ENCODE data around the gene ZSWIM3.
"Not testable (repeated sequence)": the region's sequence is repeated elsewhere in the genome, so short reads cannot be mapped to it uniquely, and the experiment has no call there.

ZSWIM3 gene

DNA sequence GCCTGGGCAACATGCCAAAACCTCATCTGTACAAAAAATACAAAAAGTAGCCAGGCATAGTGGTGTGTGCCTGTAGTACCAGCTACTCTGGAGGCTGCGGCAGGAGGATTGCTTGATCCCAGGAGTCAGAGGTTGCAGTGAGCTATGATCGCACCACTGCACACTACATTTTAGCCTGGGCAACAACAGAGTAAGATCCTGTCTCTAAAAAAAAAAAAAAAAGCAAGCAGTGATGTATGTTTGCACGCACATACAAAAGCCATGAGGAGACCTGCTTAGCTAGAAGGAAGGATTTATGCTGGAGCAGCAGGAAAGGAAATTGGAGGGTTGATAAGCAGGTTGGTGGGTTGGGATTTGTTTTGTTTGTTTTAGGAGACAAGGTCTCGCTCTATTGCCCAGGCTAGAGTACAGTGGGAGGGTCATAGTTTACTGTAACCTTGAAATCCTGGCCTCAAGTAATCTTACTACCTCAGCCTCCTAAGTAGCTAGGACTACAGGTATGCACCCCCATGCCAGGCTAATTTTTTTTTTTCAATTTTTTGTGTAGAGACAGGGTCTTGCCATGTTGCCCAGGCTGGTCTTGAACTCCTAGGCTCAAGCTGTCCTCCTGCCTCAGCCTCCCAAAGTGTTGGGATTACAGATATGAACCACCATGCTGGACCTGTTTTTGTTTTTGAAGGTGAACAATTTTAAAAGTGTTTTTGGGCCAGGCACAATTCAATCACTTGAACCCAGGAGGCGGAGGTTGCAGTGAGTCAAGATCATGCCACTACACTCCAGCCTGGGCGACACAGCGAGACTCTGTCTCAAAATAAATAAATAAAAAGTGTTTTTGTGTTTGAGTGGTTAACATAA lies 4.0 kb downstream of the ZSWIM3 start:
- DNase-seq (ENCODE audit: low spot score) = peak; percentile 37

DNA sequence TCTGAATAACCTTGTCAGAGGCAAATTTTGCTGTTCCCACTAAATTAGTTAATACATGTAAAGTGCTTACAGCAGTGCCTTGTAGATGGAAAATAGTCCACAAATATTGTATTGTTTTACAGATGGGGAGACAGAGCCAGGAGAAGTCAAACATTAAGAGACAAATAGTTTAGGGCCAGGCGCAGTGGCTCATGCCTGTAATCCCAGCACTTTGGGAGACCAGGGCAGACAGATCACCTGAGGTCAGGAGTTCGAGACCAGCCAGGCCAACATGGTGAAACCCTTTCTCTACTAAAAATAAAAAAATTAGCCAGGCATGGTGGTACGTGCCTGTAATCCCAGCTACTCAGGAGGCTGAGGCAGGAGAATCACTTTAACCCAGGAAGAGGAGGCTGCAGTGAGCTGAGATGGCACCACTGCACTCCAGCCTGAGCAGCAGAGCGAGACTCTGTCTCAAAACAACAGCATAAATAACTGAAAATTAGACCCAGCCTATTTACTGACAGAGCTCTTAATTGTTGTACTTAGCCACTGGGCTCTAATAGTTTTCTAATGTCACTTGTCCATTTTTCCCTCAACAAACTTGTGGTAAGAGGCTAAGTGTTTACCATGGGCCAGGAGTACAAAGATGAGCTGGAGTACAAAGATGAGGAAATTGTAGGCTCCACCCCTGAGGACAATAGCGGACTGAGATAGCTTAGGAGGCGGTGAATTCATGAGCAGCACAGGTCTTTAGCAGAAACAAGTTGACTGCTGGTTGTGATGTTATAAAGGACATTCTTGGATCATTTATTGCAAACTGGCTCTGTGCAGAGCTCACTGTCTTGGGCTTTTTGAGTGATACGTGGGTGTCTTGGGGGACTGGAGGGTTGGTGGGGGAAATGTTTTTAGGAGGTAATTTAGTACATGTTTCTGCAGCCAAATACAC lies 6.4 kb downstream of the ZSWIM3 start:
- no peak for DNase-seq (ENCODE audit: low spot score)

DNA sequence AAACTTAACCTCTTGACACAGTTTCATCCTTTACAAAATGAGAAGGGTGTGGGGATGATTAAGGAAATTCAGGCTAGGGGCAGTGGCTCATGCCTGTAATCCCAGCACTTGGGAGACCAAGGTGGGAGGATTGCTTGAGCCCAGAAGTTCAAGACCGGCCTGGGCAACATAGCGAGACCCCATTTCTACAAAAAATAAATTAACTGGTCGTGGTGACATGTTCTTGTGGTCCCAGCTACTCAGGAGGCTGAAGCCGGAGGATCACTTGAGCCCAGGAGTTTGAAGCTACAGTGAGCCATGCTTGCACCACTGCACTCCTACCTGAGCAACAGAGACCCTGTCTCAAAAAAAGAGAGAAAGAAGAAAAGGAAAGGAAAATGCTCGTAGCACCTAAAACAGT lies 9.0 kb downstream of the ZSWIM3 start:
- no peak for DNase-seq (ENCODE audit: low spot score)

DNA sequence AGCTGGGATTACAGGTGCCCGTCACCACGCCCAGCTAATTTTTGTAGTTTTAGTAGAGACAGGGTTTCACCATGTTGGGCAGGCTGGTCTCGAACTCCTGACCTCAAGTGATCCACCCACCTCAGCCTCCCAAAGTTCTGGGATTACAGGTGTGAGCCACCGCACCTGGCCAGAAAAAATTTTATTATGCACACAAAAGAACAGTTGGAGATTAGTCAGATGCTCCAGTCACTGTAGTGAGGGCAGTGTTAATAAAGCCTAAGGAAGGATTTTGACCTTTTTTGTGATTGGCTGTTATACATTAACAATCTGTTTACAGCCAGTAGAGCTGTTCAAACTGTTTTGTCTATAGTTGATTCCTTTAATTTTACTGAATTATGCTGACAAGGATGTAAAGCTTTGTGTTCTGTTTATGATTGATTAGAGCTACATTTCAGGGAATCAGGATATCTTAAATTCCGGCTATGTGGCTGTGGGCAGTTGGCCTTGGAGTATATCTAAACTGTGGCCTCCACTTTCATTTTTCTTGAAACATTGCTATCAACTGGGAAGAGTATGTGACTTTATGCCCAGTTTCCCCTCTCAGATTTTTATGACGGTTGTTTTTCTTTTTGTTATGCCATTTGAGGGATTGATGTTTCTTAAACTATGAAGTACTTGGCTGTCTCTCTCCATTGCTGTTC lies 9.9 kb downstream of the ZSWIM3 start:
- no peak for DNase-seq (ENCODE audit: low spot score)

DNA sequence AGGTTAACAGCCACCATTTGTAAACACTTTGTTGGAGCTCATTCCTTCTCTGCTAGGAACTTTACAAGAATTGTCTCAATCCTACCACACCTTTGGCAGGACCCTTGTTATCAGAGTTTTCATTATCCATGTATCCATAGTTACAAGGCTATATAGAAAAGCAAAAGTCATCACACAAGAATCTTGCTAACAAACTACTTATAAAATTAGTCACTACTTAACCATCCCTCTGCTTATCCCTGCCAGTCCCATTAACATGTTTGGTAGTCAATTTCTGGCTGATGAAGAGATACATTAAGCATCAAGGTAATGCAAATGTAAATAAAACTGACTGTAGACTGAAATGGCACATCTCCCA lies 10.4 kb downstream of the ZSWIM3 start:
- DNase-seq (ENCODE audit: low spot score) = peak; percentile 74

DNA sequence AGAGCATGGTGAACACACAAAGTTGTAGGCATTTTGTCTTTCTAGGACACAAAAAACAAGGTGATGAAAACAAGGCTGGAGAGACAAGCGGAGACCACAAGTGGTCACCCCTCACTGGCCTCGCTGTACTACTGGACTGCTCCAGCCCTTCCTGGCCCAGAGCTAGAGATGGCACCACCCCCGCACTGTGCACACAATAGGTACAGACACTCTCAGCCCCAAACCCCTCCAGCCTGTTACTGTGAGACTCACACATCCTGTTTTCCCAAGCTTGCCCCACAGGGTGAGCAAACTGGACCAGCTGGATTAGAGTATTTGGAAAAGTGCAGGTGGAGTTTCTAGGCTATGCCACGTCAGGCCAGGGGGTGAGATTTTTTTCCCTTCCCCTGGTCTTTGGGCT lies 15.2 kb downstream of the ZSWIM3 start:
- no peak for DNase-seq (ENCODE audit: low spot score)

DNA sequence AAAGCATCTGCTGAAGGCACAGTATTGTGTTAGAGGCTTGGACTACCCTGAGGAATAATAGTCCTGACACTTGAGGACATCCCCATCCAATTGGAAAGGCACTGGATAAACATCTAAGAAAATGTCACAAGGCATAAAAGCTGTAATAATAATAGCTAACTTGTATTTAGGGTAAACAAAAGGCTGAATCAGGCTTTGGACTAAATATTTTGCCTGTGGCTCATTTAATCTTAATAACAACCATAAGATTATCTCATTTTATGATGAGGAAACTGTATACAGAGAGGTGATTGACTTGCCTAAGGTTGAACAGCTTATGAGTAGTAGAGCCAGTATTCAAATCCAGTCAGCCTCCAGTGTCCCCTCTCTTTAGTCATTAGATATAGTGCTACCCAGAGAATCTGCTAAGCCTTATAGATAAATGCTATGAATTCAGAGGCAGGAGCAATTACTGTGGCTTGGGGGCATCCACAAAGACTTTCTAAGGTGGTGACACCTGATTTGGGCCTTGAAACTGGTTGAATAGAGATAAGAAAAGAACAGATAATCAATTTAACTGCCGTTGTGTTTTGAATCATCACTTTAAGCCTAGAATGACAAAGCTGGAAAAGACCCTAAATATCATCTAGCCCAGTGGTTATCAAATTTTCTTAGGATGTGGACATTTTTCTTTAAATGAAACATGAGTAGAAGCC lies 16.1 kb downstream of the ZSWIM3 start:
- no peak for DNase-seq (ENCODE audit: low spot score)

DNA sequence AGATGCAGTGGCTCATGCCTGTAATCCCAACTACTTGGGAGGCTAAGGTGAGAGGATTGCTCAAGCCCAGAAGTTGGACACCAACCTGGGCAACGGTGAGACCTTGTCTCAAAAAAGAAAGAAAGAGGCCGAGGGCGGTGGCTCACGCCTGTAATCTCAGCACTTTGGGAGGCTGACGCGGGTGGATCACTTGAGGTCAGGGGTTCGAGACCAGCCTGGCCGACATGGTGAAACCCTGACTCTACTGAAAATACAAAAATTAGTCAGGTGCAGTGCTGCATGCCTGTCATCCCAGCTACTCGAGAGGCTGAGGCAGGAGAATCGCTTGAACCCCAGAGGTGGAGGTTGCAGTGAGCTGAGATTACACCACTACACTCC lies 16.7 kb downstream of the ZSWIM3 start:
- not testable (repeated sequence) for DNase-seq (ENCODE audit: low spot score)

DNA sequence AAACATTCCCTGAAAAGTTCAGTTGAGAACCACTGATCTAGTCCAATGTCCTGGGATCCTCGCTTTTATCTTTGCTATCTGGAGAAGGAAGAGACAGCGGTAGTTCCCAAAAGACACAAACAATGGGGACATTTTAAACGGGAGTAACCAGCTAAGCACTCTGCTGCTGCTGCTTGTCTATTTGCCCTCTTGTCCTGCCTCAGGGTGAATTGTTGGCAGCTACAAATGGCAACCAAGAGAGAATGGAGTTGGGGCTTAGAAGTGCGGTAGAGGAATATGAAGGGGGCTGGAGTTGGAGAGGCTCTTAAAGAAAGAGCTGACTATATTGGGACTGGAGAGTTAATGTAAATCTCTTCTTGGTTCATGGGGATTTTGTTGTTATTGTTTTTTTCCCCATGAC lies 17.2 kb downstream of the ZSWIM3 start:
- DNase-seq (ENCODE audit: low spot score) = no peak

DNA sequence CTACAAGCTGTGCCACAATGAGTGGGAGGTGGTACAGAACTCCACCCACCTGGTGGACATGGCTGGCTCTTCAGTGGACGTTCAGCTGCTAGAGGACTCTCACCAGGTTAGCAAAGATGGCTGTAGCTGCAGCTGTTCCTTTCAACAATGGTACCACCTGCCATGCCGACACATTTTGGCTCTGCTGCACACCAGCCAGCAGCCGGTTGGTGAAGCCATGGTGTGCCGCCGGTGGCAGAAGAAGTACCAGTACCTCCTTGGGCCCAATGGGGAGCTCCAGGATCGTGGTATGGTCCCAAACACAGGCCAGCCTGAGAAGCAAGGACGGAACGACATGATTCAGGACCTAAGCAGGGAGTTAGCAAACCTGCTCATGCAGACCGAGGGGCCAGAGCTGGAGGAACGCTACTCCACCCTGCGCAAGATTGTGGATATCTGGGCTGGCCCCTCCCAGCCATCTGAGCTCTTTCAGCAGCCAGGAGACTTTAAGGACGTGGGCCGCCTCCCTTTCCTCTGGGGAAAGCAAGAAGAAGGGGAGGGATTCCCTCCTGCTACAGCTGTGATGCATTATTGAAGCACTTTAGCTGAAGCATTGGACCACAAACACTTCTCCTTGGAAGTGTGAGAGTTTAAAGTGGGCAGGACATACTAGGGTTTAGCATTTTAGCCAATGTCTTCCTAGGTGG lies 20.8 kb downstream of the ZSWIM3 start:
- no peak for DNase-seq (ENCODE audit: low spot score)

DNA sequence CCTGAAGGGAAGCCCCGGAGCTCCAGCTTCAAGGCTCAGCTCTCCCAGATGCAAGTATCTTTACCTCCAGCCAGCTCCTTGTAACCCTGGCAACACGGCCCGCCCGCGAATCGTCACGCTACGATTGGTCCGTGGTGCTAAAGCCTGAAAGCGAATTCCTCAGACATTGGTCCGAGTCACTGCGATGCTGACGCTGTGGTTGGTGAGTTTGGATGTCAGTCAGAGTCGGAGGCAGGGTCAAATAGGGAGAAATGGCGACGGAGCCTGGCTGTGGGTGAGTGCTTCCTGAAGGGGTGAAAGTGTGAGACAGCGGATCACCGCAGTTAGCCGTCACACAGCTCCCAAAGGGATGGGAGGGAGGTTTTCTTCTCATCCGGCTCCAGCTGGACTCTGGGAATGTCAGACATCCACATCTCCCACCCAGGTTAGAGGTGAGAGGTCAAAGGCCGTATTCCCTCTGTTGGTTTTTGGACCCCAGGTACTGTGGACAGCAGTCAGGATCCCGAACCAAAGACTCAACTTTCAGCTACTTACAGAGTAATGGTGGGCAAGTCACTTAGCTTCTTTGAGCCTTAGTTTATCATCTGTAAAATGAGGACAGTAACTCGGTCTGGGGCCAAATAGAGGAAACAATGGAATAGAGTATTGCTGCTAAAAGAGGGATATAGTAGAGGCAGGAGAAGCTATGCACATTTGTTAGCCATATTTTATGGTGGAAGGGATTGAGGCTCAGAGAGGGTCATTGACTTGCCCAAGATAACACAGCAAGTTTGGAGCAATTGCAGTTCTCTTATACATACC lies 23.8 kb downstream of the ZSWIM3 start, which contains the start of gene ZSWIM1:
Gene ZSWIM1 (plus strand): TSS at position 240 of the 801 bp plus-strand sequence. CDS start 1,366 bp downstream, outside the sequence.
- DNase-seq (ENCODE audit: low spot score) = peak; percentile 99

DNA sequence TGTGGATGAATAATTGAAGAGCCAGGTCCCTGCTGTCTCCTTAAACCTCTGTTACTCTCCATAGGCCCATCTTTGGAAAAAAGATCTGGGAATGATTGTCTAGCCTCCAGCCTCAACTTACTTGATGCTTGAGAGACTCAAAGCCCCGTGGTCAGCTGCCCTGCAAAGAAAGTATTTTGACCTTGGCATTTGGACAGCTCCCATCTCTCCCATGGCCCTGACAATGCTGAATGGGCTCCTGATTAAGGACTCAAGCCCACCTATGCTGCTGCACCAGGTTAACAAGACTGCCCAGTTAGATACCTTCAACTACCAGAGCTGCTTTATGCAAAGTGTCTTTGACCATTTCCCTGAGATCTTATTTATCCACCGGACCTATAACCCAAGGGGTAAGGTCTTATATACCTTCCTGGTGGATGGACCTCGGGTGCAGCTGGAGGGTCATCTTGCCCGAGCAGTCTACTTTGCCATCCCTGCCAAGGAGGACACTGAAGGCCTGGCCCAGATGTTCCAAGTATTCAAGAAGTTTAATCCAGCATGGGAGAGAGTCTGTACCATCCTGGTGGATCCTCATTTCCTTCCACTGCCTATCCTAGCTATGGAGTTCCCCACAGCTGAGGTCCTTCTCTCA lies 25.2 kb downstream of the ZSWIM3 start:
- no peak for DNase-seq (ENCODE audit: low spot score)

DNA sequence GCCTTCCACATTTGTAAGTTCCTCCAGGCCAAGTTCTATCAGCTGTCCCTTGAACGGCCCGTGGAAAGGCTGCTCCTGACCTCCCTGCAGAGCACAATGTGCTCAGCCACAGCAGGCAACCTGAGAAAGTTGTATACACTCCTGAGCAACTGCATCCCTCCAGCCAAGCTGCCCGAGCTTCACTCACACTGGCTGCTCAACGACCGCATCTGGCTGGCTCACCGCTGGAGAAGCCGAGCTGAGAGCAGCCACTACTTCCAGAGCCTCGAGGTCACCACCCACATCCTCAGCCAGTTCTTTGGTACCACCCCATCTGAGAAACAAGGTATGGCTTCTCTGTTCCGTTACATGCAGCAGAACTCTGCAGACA lies 25.7 kb downstream of the ZSWIM3 start:
- DNase-seq (ENCODE audit: low spot score) = no peak

DNA sequence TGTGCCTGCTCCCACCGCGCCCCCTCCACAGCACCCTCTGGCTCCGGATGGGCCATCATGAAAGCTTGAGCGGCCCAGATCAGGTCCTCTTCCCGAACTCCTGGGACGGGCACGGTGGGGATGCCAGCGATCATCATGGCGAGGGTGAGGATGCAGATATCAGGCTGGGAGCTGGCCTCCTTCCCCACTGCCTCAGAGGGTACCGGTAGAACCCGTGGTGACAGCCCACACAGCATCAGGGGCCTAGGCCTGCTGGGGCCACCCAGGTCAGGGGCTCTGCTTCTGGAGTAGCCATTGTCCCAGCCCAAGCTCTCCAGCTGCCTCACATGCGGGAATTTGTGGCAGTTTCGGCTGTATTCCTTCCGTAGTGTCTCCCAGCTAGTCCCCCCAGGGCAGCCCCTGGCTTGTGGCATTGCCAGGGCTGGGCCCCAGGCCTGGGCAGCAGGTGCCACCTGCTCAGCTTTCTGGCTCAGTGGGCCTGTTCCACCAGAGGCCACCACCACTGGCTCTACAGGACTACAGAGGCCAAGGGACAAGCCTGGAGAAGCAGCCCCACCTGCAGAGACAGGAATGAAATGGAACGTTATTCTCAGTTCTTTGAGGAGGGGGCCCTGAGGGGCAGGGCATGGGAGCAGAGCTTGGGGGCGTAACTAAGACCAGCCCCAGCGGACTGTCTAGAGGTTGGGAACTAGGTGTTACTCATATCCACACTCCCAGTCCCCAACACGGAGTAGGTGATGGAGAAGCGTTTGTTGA lies 29.4 kb downstream of the ZSWIM3 start:
- DNase-seq (ENCODE audit: low spot score) = no peak

DNA sequence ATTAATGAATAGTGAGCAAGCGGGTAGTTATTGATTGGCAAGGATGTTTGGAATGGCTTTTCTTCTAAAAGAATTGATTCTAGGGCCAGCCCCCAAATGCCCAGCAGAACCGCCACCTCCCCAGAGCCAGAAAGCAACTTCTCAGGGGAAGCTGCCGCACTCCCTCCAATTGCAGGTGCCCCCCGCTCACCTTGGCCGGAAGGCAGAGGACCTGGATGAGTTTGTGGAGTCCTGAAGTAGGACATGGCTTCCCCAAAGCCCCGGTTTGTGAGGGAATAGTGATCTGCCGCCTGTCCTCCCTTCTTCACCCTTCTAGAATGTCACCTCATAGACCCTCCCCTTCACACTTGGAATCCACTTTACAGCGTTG lies 29.9 kb downstream of the ZSWIM3 start, which contains the start of gene SPATA25:
Gene SPATA25 (minus strand): TSS at position 277 of the 370 bp plus-strand sequence. CDS start 32 bp downstream, at position 245.
- no peak for DNase-seq (ENCODE audit: low spot score)

DNA sequence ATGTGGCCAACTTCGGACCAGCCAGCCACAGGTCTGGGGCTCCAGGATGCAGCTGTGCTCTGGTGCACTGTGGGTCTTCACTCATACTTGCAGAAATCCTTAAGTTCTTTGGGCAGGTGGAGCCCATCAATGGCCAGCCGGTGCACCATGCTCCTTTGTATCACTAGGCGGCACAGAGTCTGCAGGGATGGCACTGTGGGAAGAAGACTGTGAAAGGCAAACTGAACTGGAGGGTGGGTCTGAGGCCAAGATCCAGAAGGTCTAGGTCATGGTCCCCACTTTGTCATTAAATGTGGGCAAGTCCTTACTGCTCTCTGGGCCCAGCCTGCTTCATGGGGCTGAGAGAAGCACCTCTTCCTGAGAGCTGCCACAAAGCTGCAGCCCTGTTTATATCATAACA lies 31.3 kb downstream of the ZSWIM3 start:
- DNase-seq (ENCODE audit: low spot score) = no peak

DNA sequence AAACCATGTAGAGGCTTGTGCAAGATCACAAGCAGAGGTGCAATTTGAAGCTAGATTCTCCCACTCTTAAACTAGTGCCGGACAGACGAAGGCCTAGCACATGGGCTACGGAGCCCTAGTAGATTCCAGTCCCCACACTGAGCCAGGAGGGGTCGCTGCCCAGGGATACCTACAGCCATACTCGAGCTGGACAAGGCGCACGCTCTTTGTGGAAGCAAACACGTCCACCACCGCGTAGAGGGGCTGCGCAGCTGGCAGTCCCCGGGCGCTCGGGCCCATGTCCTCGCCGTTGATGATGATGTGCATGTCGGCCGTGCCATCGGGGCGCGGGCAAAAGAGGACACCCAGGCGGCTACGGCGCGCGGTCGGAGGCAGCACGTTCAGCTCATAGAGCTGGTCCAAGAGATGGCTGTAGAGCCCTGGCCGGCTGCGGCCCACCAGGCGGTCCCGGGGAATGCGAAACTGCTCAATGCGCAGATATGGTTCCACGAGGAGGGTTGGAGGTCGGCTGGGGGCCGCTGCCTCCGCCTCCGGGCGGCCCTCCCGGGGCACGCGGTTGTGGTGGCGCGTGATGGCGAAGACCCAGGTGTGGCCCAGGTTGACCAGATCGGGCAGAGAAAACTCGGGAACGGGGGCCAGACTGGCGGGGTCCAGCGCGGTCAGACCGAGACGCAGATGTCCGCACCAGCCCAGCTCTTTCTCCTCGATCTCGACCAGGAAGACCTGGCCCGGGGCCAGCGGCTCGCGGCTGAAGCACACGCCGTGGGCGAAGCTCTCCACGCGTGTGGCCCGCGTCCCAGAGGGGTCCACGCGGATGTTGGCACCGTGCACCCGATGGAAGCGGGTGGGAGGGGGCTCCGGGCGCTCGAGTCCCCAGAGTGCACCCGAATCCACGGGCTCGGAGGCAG lies 32.9 kb downstream of the ZSWIM3 start:
- DNase-seq (ENCODE audit: low spot score) = peak; percentile 72

Measured in kidney tubule cell (primary cell).